Suprapubic skin (tissue), 4 donors: ENCODE data around the gene XXYLT1.

ENCODE experiments used
- CTCF ChIP-seq, 2 donors: fragments of 200-600 bp in 1 of 2; fragments of 450-650 bp in 1 of 2; sonication (generic) in 1 of 2; IDR thresholded peaks; one replicate each; pipeline ENCODE4 v1.5.1; 2016 to 2019; ENCODE audit warnings: antibody characterized with exemption in 2 of 2, mild to moderate bottlenecking in 1 of 2, moderate library complexity in 1 of 2
- EP300 ChIP-seq: sonication (generic); formaldehyde crosslinking; IDR thresholded peaks from one replicate; pipeline ENCODE4 v1.6.1; 2017; ENCODE audit warnings: antibody characterized with exemption
- POLR2A ChIP-seq, 2 donors: fragments of 450-650 bp; IDR thresholded peaks; one replicate each; pipeline ENCODE4 v1.6.1; 2017; ENCODE audit warnings: antibody characterized with exemption in 2 of 2, mild to moderate bottlenecking in 2 of 2, moderate library complexity in 2 of 2
- POLR2AphosphoS5 ChIP-seq, 3 donors: sonication (generic); formaldehyde crosslinking; IDR thresholded peaks; one replicate each; pipeline ENCODE4 v1.6.1; 2017; ENCODE audit warnings: antibody characterized with exemption in 3 of 3

GRCh38 chr3:195175476-195176337 is 95.3 kb downstream of the XXYLT1 start:
- TF ChIP-seq CTCF (IDR thresholded peaks at IDR 0.05): no peak
- no peak for TF ChIP-seq EP300
- no peak for TF ChIP-seq POLR2AphosphoS5 (IDR thresholded peaks at IDR 0.05)
- TF ChIP-seq POLR2A (IDR thresholded peaks at IDR 0.05): no peak
